Heart right ventricle (tissue), 16 donors: ENCODE measurements around the gene ITLN2. TPM values are rescaled to one million over a fixed set of nuclear protein-coding genes. Genes with fewer than 3 reads are reported as not detected.
"Not testable (repeated sequence)": the region's sequence is repeated elsewhere in the genome, so short reads cannot be mapped to it uniquely, and the experiment has no call there.

Experiments
- ATAC-seq, 8 donors: fragments of 200-7000 bp; cut with Tn5 transposase; one replicate each; pipeline ENCODE4 v1.9.1; 2020; ENCODE audit warnings: mild to moderate bottlenecking in 8 of 8, moderate library complexity in 8 of 8, moderate number of reproducible peaks in 1 of 8
- DNase-seq, 2 donors: peaks; one replicate each; pipeline ENCODE4 v3.0.0-alpha.2; 2020
- H3K27ac ChIP-seq, 10 donors: fragments of 200-600 bp; sonication (generic) in 2 of 10; one replicate each; pipeline versions ENCODE4 v1.5.0 to v1.8.0; 2020 to 2022; ENCODE audit warnings: mild to moderate bottlenecking in 3 of 10
- H3K27me3 ChIP-seq, 7 donors: fragments of 200-600 bp; one replicate each; pipeline ENCODE4 v1.8.0; 2021 to 2022; ENCODE audit warnings: mild to moderate bottlenecking in 2 of 7
- H3K36me3 ChIP-seq, 9 donors: fragments of 200-600 bp; sonication (generic) in 1 of 9; one replicate each; pipeline versions ENCODE4 v1.5.0 to v1.8.0; 2020 to 2022; ENCODE audit warnings: mild to moderate bottlenecking in 2 of 9
- H3K4me1 ChIP-seq, 9 donors: fragments of 200-600 bp; sonication (generic) in 1 of 9; one replicate each; pipeline versions ENCODE4 v1.5.0 to v1.8.0; 2020 to 2022; ENCODE audit warnings: mild to moderate bottlenecking in 4 of 9
- H3K4me3 ChIP-seq, 10 donors: fragments of 200-600 bp; sonication (generic) in 2 of 10; one replicate each; pipeline versions ENCODE4 v1.5.0 to v1.8.0; 2020 to 2022; ENCODE audit warnings: mild to moderate bottlenecking in 7 of 10, moderate library complexity in 2 of 10
- H3K9me3 ChIP-seq, 11 donors: fragments of 200-600 bp in 10 of 11; sonication (generic) in 2 of 11; one replicate each; pipeline versions ENCODE4 v1.5.0 to v1.8.0; 2013 to 2022; ENCODE audit warnings: mild to moderate bottlenecking in 2 of 11, control low read depth in 1 of 11, moderate library complexity in 1 of 11
- whole genome bisulfite sequencing, 2 donors: extraction: QIAGEN DNeasy Blood & Tissue Kit; methylation state at CpG; one replicate each; pipeline ENCODE4 v1.1.7; 2013; ENCODE audit warnings: inconsistent platforms in 1 of 2; 5-methylcytosine and 5-hydroxymethylcytosine counted together
- intact Hi-C, 10 donors: fragments of 100-400 bp; cut with DNase I; formaldehyde crosslinking; loops; one replicate each; pipeline versions ENCODE4 v1.11.1 to v1.14.2; 2022
- polyA plus RNA-seq, 2 donors: library from polyadenylated mRNA; stranded (reverse); fragments of 200-250 nt; gene quantifications; one replicate each; pipeline ENCODE4 v1.2.3, GENCODE V29; 2013
- total RNA-seq, 10 donors: library from RNA; stranded (reverse); fragmentation: NEBNext Ultra II Directional in 3 of 10; extraction: Animal tissue kit (Norgen Biotek cat#: 25700) in 3 of 10; gene quantifications; one replicate each; pipeline versions ENCODE4 v1.2.1 to v1.2.4, GENCODE V29; 2021 to 2023
- TF ChIP-seq, protein P1 (sequence below), 9 donors: fragments of 200-600 bp; sonication (generic) in 2 of 9; IDR thresholded peaks; one replicate each; pipeline versions ENCODE4 v1.5.0 to v1.8.0; 2021 to 2022; ENCODE audit warnings: antibody characterized with exemption in 9 of 9, mild to moderate bottlenecking in 5 of 9, moderate library complexity in 1 of 9
- donor health status: Arrhythmogenic right ventricular cardiomyopathy.
- donor health status: ischemic (EF 13 %, LVEDD 7.1; RV severe dilation, severe dysfunction).
- donor health status: healthy with polysubstance abuse.
- donor health status: DM: no; HTN: yes; CAD: no.
- donor health status: DM: no; HTN: no; CAD: no.
- donor health status: ischemic (EF 25% LVEDD 6.9; RV normal size, moderate dysfunction).
- donor health status: ischemic (EF 25% LVEDD 5.7; RV mildly dilated, moderate dysfunction).
- donor health status: healthy.
- donor health status: DM: yes; HTN: yes; CAD: no.
- donor health status: Ischemic cardiomyopathy.
- donor health status: ischemic (EF 35%, LVEDD 5.7; RV mildly dilated, moderate dysfunction).
- donor health status: nonischemic (EF 11% LVEDD 7.7; RV severe dilation, severe dysfunction).
- donor health status: DM: yes; HTN: yes; CAD: no.
- donor health status: PGD.
- donor health status: ischemic (EF 29% LVEDD 5.4; RV normal size, mild dysfunction).
- donor health status: nonischemic (EF 23%, LVEDD 6.1; RV moderate dilation, normal function).

The ITLN2 gene
- total and polyA plus RNA-seq, 12 donors: 0.22 TPM; not detected in 11

DNA sequence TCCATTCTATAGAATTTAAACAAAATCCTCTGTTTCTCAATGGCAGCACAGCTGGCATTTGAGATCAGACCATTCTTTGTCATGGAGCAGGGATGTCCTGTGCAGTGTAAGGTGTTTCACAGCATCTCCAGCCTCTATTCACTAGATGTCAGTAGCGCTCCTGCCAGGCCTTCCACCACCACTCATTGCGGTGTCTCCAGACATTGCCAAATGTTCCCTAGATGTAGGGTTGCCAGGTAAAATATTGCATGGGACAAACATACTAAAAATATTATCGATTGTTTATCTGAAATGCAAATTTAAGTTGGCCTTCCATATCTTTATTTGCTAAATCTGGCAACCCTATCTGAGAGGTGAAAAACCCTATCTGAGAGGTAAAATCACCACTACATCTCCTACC, 11.7 kb downstream of the ITLN2 start:
- peaks cover 0 to 7% (median 0%) of the 10 kb centered on the region in 11 donors for H3K9me3 ChIP-seq
- H3K4me1 ChIP-seq: peaks cover 0 to 9% (median 0%) of the 10 kb centered on the region in 9 donors
- intact Hi-C loops: loop anchor here in 1 of 10 donors (10.0 kb wide), 1 partner anchor 438 kb away; no protein-coding TSS in a partner anchor
- H3K27ac ChIP-seq: no peak overlapping the region
- WGBS, 2 donors: 79 to 85% methylated on average over 3 of the region's 3 CpGs
- DNase-seq: no peak
- ATAC-seq: no peak
- H3K27me3 ChIP-seq: peaks cover 0 to 49% (median 21%) of the 10 kb centered on the region in 7 donors
- no peak overlapping the region for H3K4me3 ChIP-seq
- no peaks in the 10 kb centered on the region for H3K36me3 ChIP-seq
- TF ChIP-seq, protein P1, sequence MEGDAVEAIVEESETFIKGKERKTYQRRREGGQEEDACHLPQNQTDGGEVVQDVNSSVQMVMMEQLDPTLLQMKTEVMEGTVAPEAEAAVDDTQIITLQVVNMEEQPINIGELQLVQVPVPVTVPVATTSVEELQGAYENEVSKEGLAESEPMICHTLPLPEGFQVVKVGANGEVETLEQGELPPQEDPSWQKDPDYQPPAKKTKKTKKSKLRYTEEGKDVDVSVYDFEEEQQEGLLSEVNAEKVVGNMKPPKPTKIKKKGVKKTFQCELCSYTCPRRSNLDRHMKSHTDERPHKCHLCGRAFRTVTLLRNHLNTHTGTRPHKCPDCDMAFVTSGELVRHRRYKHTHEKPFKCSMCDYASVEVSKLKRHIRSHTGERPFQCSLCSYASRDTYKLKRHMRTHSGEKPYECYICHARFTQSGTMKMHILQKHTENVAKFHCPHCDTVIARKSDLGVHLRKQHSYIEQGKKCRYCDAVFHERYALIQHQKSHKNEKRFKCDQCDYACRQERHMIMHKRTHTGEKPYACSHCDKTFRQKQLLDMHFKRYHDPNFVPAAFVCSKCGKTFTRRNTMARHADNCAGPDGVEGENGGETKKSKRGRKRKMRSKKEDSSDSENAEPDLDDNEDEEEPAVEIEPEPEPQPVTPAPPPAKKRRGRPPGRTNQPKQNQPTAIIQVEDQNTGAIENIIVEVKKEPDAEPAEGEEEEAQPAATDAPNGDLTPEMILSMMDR (IDR thresholded peaks at IDR 0.05): no peak

GRCh38 chr1:160936666-160937065, 17.9 kb downstream of the ITLN2 start:
- H3K4me3 ChIP-seq, H3K27ac ChIP-seq, H3K4me1 ChIP-seq, ATAC-seq, H3K36me3 ChIP-seq, DNase-seq, intact Hi-C loops, H3K27me3 ChIP-seq: not testable (repeated sequence)
- peaks cover 0 to 11% (median 0%) of the 10 kb centered on the region in 11 donors for H3K9me3 ChIP-seq
- WGBS, 2 donors: 90 to 92% methylated on average over 19 of the region's 19 CpGs

GRCh38 chr1:160935527-160936258, 18.9 kb downstream of the ITLN2 start:
- no peak overlapping the region for H3K4me3 ChIP-seq
- TF ChIP-seq, protein P1 (IDR thresholded peaks at IDR 0.05): no peak
- intact Hi-C loops: no loop called here
- 82 to 87% methylated on average over 12 of the region's 12 CpGs for WGBS, 2 donors
- no peak for ATAC-seq
- peaks cover 0 to 8% (median 0%) of the 10 kb centered on the region in 9 donors for H3K4me1 ChIP-seq
- peak overlapping the region in 1 of 10 donors; percentile 46 for H3K27ac ChIP-seq
- H3K36me3 ChIP-seq: no peaks in the 10 kb centered on the region
- no peak for DNase-seq
- H3K27me3 ChIP-seq: no peaks in the 10 kb centered on the region
- peaks cover 0 to 7% (median 0%) of the 10 kb centered on the region in 11 donors for H3K9me3 ChIP-seq

- H3K27ac ChIP-seq, intact Hi-C loops, H3K4me3 ChIP-seq, H3K4me1 ChIP-seq, H3K36me3 ChIP-seq, H3K9me3 ChIP-seq, H3K27me3 ChIP-seq, ATAC-seq, DNase-seq: not testable (repeated sequence)
- 94 to 95% methylated on average over 26 to 31 of the region's 31 CpGs for WGBS, 2 donors
Measured at GRCh38 chr1:160933305-160933704, 21.3 kb downstream of the ITLN2 start.

DNA sequence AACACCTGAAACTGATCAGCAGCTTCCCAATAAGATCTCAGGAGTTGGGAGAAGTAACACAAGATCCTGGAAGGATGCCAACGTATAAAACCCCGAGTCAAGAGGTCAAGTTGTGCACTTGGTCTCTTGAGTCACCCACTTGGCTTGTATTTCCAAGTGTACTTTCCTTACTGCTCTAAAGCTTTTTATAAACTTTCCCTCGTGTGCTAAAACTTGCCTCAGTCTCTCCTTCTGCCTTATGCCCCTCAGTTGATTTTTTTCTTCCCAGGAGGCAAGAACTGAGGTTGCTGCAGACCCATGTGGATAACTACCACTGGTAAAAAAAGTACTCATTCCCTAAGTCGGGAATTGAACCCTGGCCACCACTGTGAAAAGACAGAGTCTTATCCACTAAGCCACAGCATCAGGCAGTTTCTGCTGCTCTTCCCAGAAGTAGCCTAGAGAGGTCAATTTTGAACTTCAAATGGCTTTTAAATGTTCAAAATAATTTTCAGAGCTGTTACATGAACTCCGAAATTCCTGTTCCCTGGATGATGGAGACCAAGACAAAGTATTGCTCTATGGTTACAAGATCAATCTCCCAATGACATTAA, 28.9 kb downstream of the ITLN2 start:
- Histone ChIP-seq H3K36me3 (no peaks in the 10 kb centered on the region), H3K27ac (no peak overlapping the region), H3K9me3 (peaks cover 0 to 20% (median 0%) of the 10 kb centered on the region in 11 donors), H3K4me3 (no peak overlapping the region), H3K27me3 (no peaks in the 10 kb centered on the region), H3K4me1 (no peaks in the 10 kb centered on the region)
- TF ChIP-seq, protein P1 (IDR thresholded peaks at IDR 0.05): no peak
- intact Hi-C loops: no loop called here
- WGBS, 2 donors: 73 to 76% methylated on average over 5 of the region's 5 CpGs
- ATAC-seq: no peak
- no peak for DNase-seq
